H9 (cell line): Measurements from ENCODE around the gene TADA2B. TPM values are rescaled to one million over a fixed set of nuclear protein-coding genes. Genes with fewer than 3 reads are reported as not detected.
A peak's percentile ranks its signal among the peaks of the same experiment; 100 is the strongest.

Source experiments
- DNase-seq: peaks from one replicate; pipeline ENCODE4 v3.0.0-alpha.2; 2017
- H2AFZ ChIP-seq: one replicate; pipeline ENCODE4 v1.6.1; 2013; ENCODE audit warnings: mild to moderate bottlenecking, low read length, control low read depth, moderate library complexity
- H2AK5ac ChIP-seq: 2 replicates; pipeline ENCODE4 v1.6.1; 2013; ENCODE audit warnings: low read length, control low read depth, mixed read lengths; ENCODE audit not compliant: insufficient read length
- H2BK120ac ChIP-seq: one replicate; pipeline ENCODE4 v1.6.1; 2013; ENCODE audit warnings: low read depth, mild to moderate bottlenecking, low read length, control low read depth, inconsistent platforms; ENCODE audit not compliant: poor library complexity, severe bottlenecking
- H2BK12ac ChIP-seq: 2 replicates; pipeline ENCODE4 v1.6.1; 2013; ENCODE audit warnings: low read length, control low read depth, mixed read lengths, low read depth; ENCODE audit not compliant: insufficient read length
- H2BK15ac ChIP-seq: 2 replicates; pipeline ENCODE4 v1.6.1; 2013; ENCODE audit warnings: low read depth, low read length, control low read depth
- H2BK20ac ChIP-seq: one replicate; pipeline ENCODE4 v1.6.1; 2013; ENCODE audit warnings: low read depth, mild to moderate bottlenecking, low read length, control low read depth, inconsistent platforms; ENCODE audit not compliant: poor library complexity, severe bottlenecking
- H2BK5ac ChIP-seq: 2 replicates; pipeline ENCODE4 v1.6.1; 2013; ENCODE audit warnings: low read length, control low read depth, mixed read lengths; ENCODE audit not compliant: insufficient read length
- H3K14ac ChIP-seq: 2 replicates; pipeline ENCODE4 v1.6.1; 2013; ENCODE audit warnings: low read length, control low read depth; ENCODE audit not compliant: insufficient read depth
- H3K18ac ChIP-seq: 2 replicates; pipeline ENCODE4 v1.6.1; 2013; ENCODE audit warnings: low read depth, mild to moderate bottlenecking, mixed read lengths, low read length, control low read depth; ENCODE audit not compliant: insufficient read length
- H3K23ac ChIP-seq: 2 replicates; pipeline ENCODE4 v1.6.1; 2013; ENCODE audit warnings: low read length, control low read depth, mixed read lengths, low read depth; ENCODE audit not compliant: insufficient read length
- H3K23me2 ChIP-seq: 2 replicates; pipeline ENCODE4 v1.6.1; 2013; ENCODE audit warnings: low read depth, mild to moderate bottlenecking, mixed read lengths, low read length, control low read depth; ENCODE audit not compliant: insufficient read length, poor library complexity, severe bottlenecking
- H3K27ac ChIP-seq: 2 replicates; pipeline ENCODE4 v1.5.1; 2013; ENCODE audit warnings: low read length, control low read depth, mixed read lengths, low read depth; ENCODE audit not compliant: insufficient read length
- H3K27me3 ChIP-seq: 2 replicates; pipeline ENCODE4 v1.6.1; 2013; ENCODE audit warnings: low read length, control low read depth, inconsistent platforms; ENCODE audit not compliant: insufficient read depth
- H3K4ac ChIP-seq: 2 replicates; pipeline ENCODE4 v1.6.1; 2013; ENCODE audit warnings: low read depth, mild to moderate bottlenecking, control low read depth, inconsistent platforms, low read length, moderate library complexity
- H3K4me1 ChIP-seq: 2 replicates; pipeline ENCODE4 v1.6.1; 2013; ENCODE audit warnings: low read length, control low read depth, inconsistent platforms; ENCODE audit not compliant: insufficient read depth
- H3K4me2 ChIP-seq: 2 replicates; pipeline ENCODE4 v1.6.1; 2013; ENCODE audit warnings: low read length, control low read depth, mixed read lengths; ENCODE audit not compliant: insufficient read length, insufficient read depth
- H3K56ac ChIP-seq: 2 replicates; pipeline ENCODE4 v1.6.1; 2013; ENCODE audit warnings: low read depth, mild to moderate bottlenecking, mixed read lengths, low read length, control low read depth; ENCODE audit not compliant: insufficient read length
- H3K79me1 ChIP-seq: 2 replicates; pipeline ENCODE4 v1.6.1; 2013; ENCODE audit warnings: low read depth, mild to moderate bottlenecking, moderate library complexity, low read length, control low read depth, inconsistent platforms; ENCODE audit not compliant: insufficient read depth, poor library complexity, severe bottlenecking
- H3K79me2 ChIP-seq: 2 replicates; pipeline ENCODE4 v1.6.1; 2013; ENCODE audit warnings: low read length, control low read depth, inconsistent platforms; ENCODE audit not compliant: insufficient read depth
- H3K9ac ChIP-seq: 2 replicates; pipeline ENCODE4 v1.6.1; 2013; ENCODE audit warnings: low read length, control low read depth, mixed read lengths; ENCODE audit not compliant: insufficient read length; ENCODE audit errors: extremely low read depth
- H3K9me3 ChIP-seq: one replicate; pipeline ENCODE4 v1.6.1; 2013; ENCODE audit warnings: low read depth, low read length, inconsistent platforms; ENCODE audit not compliant: control insufficient read depth
- H3T11ph ChIP-seq: one replicate; pipeline ENCODE4 v1.6.1; 2013; ENCODE audit warnings: mild to moderate bottlenecking, low read length, control low read depth, inconsistent platforms
- H4K20me1 ChIP-seq: one replicate; pipeline ENCODE4 v1.6.1; 2013; ENCODE audit not compliant: control insufficient read depth, insufficient read length, insufficient read depth
- H4K5ac ChIP-seq: 2 replicates; pipeline ENCODE4 v1.6.1; 2013; ENCODE audit warnings: low read depth, mild to moderate bottlenecking, mixed read lengths, low read length, control low read depth; ENCODE audit not compliant: insufficient read length
- H4K8ac ChIP-seq: replicated peaks from 2 replicates; pipeline ENCODE4 v1.6.1; 2013; ENCODE audit warnings: low read length, control low read depth, mixed read lengths, low read depth; ENCODE audit not compliant: insufficient read length
- H4K91ac ChIP-seq: 2 replicates; pipeline ENCODE4 v1.6.1; 2013; ENCODE audit warnings: low read depth, mild to moderate bottlenecking, moderate library complexity, mixed read lengths, low read length, control low read depth; ENCODE audit not compliant: insufficient read length
- H3K27ac Mint-ChIP-seq, 3 experiments: 2 replicates in 2 of 3; 3 replicates in 1 of 3; pipeline ENCODE4 v1.8.0; 2020 to 2021; ENCODE audit warnings: mixed read lengths in 3 of 3, mild to moderate bottlenecking in 1 of 3, moderate library complexity in 1 of 3
- H3K27me3 Mint-ChIP-seq: 2 replicates; pipeline ENCODE4 v1.8.0; 2021; ENCODE audit warnings: low read depth, mild to moderate bottlenecking, moderate library complexity, mixed read lengths
- H3K36me3 Mint-ChIP-seq, 3 experiments: 2 replicates in 2 of 3; 3 replicates in 1 of 3; pipeline ENCODE4 v1.8.0; 2020 to 2021; ENCODE audit warnings: low read depth in 3 of 3, mixed read lengths in 3 of 3; ENCODE audit not compliant: insufficient read depth in 1 of 3
- H3K4me1 Mint-ChIP-seq, 2 experiments: 2 replicates each; pipeline ENCODE4 v1.8.0; 2020; ENCODE audit warnings: mixed read lengths in 2 of 2
- H3K4me3 Mint-ChIP-seq, 2 experiments: 2 replicates in 1 of 2; 3 replicates in 1 of 2; pipeline ENCODE4 v1.8.0; 2020 to 2021; ENCODE audit warnings: mild to moderate bottlenecking in 2 of 2, mixed read lengths in 2 of 2, moderate library complexity in 1 of 2
- H3K9me3 Mint-ChIP-seq, 2 experiments: 2 replicates in 1 of 2; 3 replicates in 1 of 2; pipeline ENCODE4 v1.8.0; 2020; ENCODE audit warnings: mild to moderate bottlenecking in 2 of 2, mixed read lengths in 2 of 2, moderate library complexity in 1 of 2
- CTCF ChIP-seq: fragments of 200-600 bp; sonication (generic); conservative IDR thresholded peaks from 3 replicates; pipeline ENCODE4 v1.8.0; 2021; ENCODE audit warnings: antibody characterized with exemption, mild to moderate bottlenecking
- WGBS: extraction: QIAGEN DNeasy Blood & Tissue Kit; methylation state at CpG from one replicate; pipeline ENCODE4 v1.1.7; 2013; ENCODE audit warnings: missing lambda C conversion rate, low lambda C conversion rate, mixed read lengths; ENCODE audit not compliant: insufficient read length; ENCODE audit errors: extremely low coverage; 5-methylcytosine and 5-hydroxymethylcytosine counted together
- total RNA-seq: library from RNA; stranded (reverse); gene quantifications from 2 replicates; pipeline ENCODE4 v1.2.1, GENCODE V29; 2021

TADA2B gene
- total RNA-seq, 1 experiment from 2014 or later, result 14.0 TPM

- no peak overlapping the region for H3K14ac ChIP-seq
- no peak overlapping the region for H2BK15ac ChIP-seq
- DNase-seq, result peak; percentile 93
- no peak overlapping the region for H3K23ac ChIP-seq
- Mint-ChIP-seq H3K4me3 (peak overlapping the region in 1 of 2 experiments; percentile 3; a peak in 1 of 5 replicates), H3K36me3 (peaks cover 0 to 6% (median 0%) of the 10 kb centered on the region in 3 experiments; a peak in 4 of 7 replicates), H3K9me3 (no peaks in the 10 kb centered on the region), H3K4me1 (peaks cover 12 to 21% of the 10 kb centered on the region in 2 experiments), H3K27ac (no peak overlapping the region), H3K27me3 (peaks cover 51% of the 10 kb centered on the region)
- no peak overlapping the region for H3K4me2 ChIP-seq
- no peak overlapping the region for H3K18ac ChIP-seq
- no peak overlapping the region for H2AK5ac ChIP-seq
- no peaks in the 10 kb centered on the region; the same call in 1 of the 2 replicates for H3K27me3 ChIP-seq
- H2BK120ac ChIP-seq, result no peak overlapping the region
- no peak overlapping the region for H3K4ac ChIP-seq
- no CpG with 5 or more reads among the region's 23 CpGs for WGBS
- TF ChIP-seq CTCF, result peak; percentile 98
- no peak overlapping the region for H4K5ac ChIP-seq
- H2BK5ac ChIP-seq, result no peak overlapping the region
- H3K56ac ChIP-seq, result no peak overlapping the region
- peaks cover 4% of the 10 kb centered on the region for H3K4me1 ChIP-seq
- H3T11ph ChIP-seq, result no peak overlapping the region
- H2AFZ ChIP-seq, result no peak overlapping the region
- peaks cover 13% of the 10 kb centered on the region; the same call in 1 of the 2 replicates for H3K79me2 ChIP-seq
- no peaks in the 10 kb centered on the region for H4K20me1 ChIP-seq
- no peak overlapping the region for H3K27ac ChIP-seq
- peaks cover 5% of the 10 kb centered on the region for H3K79me1 ChIP-seq
- no peak overlapping the region for H2BK20ac ChIP-seq
- H4K8ac ChIP-seq, result no peak overlapping the region
- peaks cover 10% of the 10 kb centered on the region for H3K23me2 ChIP-seq
- no peak overlapping the region for H2BK12ac ChIP-seq
- H3K9ac ChIP-seq, result no peak overlapping the region
- H4K91ac ChIP-seq, result no peak overlapping the region
- no peaks in the 10 kb centered on the region for H3K9me3 ChIP-seq
These were observed 27.7 kb downstream of the TADA2B start for GRCh38 chr4:7070729-7071511.
